ENCODE data around the gene MYL7.

Gene MYL7

DNA sequence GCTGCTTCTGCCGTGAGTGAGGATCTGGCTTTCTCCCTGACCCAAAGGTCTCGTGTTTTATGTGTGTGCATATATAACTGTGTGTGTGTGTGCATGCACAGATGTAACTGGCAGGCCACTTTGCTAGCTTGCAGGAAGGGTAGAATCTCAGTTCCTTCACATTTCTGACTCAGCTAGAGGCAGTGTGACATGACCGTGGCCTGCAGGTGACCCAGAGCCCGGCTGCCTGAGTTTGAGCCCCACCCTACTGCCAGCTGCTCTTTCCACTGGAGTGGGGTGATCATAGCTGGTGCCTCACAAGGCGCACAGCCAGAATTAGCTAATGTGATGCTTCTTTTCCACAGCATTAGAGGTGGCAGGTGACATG is 9.3 kb upstream of the MYL7 start:
- DNase-seq (ENCODE audit: low read depth in 2 of 2): no peak

DNA sequence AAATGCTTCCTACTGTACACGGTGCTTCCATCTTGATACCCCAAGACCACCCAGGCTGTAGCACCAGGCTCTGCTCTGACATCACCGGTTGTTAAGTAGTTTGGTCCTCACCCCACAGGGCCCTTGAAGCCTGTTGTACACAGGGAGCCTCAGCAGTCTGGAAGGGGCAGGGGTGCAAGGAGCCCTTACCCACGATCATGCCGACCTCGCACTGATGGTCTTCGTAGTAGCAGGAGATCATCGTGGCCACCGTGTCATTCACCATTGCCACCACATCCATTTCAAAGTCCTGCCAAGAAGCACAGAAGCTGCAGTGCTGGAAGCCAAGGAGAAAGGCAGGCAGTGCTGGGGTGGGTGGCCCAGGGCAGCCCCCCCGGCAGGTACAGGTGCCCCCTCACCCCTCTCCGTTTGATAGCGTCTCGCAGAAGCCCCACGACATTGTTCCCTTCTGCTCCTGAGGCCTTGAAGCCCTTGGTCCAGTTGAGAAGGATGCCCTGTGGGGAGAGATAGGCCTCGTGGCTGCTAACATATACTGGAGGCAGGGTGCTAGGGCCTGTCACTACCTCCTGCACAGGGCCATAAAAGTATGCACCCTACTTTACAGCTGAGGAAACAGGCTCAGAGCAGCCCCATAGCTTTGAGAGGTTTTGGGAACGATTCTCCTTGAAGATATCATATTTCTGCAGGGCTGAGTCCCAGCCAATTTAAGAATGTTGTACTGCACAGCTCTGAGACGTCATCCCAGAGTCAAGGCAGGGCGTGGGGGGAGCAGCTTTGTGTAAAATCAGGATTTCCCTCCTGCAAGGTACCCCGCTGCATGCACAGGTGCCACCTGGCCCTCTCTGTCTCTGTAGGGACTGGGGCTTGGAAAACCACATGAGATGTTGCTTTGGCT is 8.7 kb upstream of the MYL7 start:
- no peak for DNase-seq (ENCODE audit: low read depth in 2 of 2)

- no peak for DNase-seq (ENCODE audit: low read depth in 2 of 2)
Measured at GRCh38 chr7:44148961-44149536, 7.9 kb upstream of the MYL7 start.

GRCh38 chr7:44148166-44148565 is 7.0 kb upstream of the MYL7 start:
- DNase-seq (ENCODE audit: low read depth in 2 of 2): no peak

DNA sequence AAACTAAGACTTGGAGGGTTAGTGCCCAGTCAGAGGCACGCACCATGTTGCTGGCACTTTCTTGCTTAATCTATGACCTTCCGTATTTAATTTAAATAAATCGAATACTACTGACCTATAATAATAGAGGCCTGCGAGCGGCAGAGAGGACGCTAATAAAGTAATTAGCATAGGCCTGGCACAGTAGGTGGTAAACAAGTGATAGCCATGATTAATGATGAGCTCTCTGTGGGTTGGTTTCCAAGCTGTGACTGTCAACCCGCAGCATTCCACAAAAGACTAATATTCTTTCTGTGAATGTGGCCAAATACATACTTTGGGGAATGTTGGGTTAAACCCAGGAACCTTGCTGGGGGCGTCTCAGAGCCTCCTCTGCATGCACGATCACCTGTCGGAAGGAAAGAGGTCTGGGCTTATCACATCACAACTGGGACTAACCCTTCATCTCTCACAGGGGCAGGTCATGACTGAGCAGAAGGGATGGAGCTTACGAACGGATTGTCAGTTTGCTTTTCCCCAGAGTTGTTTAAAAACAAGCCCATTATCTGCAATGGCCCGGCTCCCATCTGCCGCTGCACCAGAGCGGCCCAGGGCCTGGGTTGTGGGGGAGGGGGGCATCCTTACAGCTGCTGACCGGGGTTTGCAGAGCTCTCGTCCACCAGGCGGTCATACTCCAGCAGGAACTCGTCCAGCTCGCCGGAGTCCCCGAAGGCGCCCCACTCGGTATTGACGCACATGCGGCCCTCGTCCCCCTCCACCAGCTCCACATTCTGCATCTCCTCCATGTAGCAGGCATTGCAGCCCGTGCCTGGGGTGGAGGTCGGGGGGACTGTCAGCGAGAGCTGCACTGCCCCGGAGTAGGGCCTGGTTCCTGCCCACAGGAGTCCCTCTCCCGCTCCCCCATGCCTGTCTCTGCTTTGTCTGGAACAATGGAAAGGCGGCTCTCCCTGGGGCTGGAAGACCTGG is 6.2 kb upstream of the MYL7 start:
- no peak for DNase-seq (ENCODE audit: low read depth in 2 of 2)

- DNase-seq (ENCODE audit: low read depth in 2 of 2): peak; percentile 23 to 66
Measured at GRCh38 chr7:44145969-44146911, 5.1 kb upstream of the MYL7 start.

DNA sequence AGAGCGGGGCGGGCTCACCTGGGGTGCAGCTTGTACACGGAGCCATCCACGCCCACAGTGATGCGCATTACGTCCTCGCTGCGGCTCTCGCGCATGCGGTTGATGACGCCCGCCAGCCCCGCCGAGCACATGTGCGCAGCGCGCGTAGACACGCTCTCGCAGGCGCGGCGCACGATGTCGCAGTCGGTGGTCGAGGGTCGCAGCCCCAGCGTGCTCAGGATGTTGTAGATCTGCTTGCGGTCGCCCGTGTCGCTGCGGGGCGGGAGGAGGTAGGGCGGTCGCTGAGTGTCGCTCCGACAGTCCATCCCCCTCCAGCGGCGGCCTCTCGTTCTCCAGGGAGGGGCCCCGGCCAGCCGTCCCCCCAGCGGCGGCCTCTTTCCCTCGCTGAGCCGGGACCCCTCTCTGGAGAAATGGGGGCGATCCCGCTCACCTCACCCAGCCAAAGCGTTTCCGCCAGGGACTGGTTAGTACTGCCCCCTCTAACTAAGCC is 4.4 kb upstream of the MYL7 start:
- peak; percentile 46 to 70 for DNase-seq (ENCODE audit: low read depth in 2 of 2)

DNA sequence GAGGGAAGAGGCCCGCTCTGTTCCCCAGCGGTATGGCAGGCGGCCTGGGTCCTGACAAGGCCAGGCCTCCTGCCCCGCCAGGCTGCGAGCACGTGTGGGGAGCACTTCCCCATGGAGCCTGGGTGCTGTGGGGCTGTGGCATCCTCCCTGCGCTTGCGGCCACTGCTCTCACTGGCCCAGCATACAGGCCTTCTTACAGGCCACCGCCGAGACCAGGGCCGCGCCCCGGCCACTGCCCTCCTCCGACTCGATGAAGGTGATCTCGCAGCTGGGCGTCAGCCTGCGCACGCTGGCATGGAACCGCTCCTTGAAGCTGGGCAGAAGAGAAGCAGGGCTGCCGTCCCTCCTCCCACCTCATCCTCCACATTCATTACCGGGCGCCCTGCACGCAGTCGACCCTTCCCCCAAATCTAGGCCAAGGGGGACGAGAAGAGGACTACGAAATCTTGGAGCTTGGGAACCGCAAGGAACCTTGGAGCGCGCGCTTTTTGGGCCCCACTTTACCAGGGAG is 3.9 kb upstream of the MYL7 start:
- no peak for DNase-seq (ENCODE audit: low read depth in 2 of 2)

DNA sequence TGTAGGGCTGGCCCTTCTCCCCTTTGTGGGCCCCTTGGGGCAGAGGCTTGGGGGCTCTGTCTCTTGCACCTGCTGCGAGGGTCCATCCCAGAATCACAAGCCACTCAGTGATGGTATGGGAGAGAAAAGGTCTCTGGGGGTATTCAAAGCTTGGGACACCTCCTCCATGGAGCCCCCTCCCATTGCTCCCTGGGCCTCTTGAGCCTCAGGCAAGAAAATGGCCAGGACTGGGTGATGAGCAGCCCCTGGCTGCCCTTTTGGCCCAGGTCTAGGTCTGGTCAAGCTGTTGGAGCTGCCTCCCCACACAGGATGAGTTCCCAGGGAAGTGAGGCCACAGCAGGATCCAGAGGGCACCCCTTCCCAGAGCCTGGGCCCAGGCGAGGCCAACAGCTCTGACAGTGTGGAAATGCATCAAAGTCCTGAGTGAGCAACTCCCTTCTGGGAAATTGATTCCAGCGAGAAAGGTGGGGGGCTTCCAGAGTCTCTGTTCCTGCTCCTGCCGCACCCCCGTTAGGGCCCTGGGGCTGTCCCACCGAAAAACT is 3.4 kb upstream of the MYL7 start:
- DNase-seq (ENCODE audit: low read depth in 2 of 2): no peak

GRCh38 chr7:44143646-44144250 is 2.6 kb upstream of the MYL7 start:
- DNase-seq (ENCODE audit: low read depth in 2 of 2): no peak

GRCh38 chr7:44142028-44142427 is 896 bp upstream of the MYL7 start:
- no peak for DNase-seq (ENCODE audit: low read depth in 2 of 2)

DNA sequence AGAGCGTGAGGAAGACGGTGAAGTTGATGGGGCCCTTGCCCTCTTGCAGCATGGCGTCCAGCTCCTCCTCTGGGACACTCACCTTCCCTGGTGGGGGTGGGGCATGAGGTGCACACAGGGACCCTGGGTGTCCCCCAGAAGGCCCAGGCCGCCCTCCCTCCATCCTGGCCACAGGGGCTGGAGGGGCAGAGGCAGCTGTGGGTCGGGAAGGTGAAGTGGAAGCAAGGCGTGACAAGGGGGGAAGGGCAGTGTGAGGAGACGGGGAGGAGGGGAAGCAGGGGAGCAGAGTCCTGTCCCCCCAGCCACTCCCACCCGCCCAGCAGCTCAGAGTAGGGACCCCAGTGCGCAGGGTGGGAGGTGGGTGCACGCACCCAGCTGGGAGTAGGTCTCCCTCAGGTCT is 791 bp downstream of the MYL7 start:
- no peak for DNase-seq (ENCODE audit: low read depth in 2 of 2)

DNA sequence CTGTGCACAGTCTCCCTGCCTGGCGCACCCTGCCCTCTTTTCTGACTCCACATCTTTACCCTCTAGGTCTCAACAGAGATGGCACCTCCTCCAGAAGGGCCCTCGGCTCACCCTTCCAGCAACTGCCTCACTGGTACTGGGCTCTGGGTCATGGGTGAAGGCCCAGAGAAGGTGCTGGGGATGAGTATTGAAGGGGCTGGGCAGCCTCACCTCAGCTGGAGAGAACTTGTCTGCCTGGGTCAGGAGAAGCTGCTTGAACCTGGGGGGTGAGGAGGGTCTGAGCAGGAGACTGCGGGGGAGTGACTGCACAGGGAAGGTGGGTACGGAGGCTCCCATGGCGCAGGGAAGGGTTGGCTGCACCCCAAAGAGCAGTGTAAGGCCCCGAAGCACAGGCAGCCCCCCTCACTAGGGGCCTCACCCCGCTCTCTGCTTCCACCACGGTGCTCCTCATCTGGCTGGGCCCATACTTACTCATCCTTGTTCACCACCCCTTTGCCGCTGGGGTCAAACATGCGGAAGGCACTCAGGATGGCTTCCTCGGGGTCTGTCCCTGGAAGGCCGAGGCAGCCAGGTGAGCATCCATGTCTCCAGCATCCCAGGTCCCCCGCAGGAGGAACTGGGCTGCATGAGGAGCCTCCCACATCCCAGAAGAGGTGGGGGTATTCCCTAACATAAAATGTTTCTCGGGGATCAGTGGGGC is 1.7 kb downstream of the MYL7 start:
- DNase-seq (ENCODE audit: low read depth in 2 of 2): no peak

GRCh38 chr7:44138698-44139097 is 2.4 kb downstream of the MYL7 start:
- DNase-seq (ENCODE audit: low read depth in 2 of 2): no peak

DNA sequence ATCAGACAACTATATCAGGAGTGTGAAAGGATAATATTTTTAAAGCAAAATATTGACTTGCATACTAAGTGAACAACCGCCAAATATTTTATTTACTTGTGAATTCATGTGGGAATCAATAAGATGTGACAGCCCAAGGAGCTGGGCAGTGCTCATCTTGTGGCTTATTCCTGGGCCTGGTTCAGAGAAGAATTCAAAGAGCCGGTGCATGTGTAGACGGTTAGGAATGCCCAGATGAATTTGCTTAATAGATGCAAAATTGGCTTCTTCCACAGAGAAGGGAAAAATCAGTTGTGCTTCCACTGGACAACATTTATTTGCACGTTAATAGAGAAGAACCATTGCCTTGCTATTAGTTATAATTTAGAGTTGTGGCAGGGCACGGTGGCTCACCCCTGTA is 4.4 kb downstream of the MYL7 start:
- DNase-seq (ENCODE audit: low read depth in 2 of 2): no peak

- DNase-seq (ENCODE audit: low read depth in 2 of 2): no peak
Measured at GRCh38 chr7:44134943-44135628, 6.0 kb downstream of the MYL7 start.

GRCh38 chr7:44133295-44133694 is 7.8 kb downstream of the MYL7 start:
- DNase-seq (ENCODE audit: low read depth in 2 of 2): no peak

GRCh38 chr7:44132039-44132438 is 9.1 kb downstream of the MYL7 start:
- DNase-seq (ENCODE audit: low read depth in 2 of 2): no peak

Data from stimulated activated CD8-positive, alpha-beta memory T cell treated with anti-CD3 and anti-CD28 coated beads, Interleukin-7, amount 100 ng/mL, for 4 hours (primary cell).